HepG2 (cell line): Measurements from ENCODE around the gene GCHFR. TPM values are rescaled to one million over a fixed set of nuclear protein-coding genes. Genes with fewer than 3 reads are reported as not detected.

ENCODE experiments used
- ARNTL ChIP-seq: sonication (generic); formaldehyde crosslinking; IDR thresholded peaks from 2 replicates; pipeline ENCODE4 v1.4.0; 2020; ENCODE audit warnings: mild to moderate bottlenecking, missing genetic modification reagents
- CSRNP2 ChIP-seq: sonication (generic); formaldehyde crosslinking; conservative IDR thresholded peaks from 2 replicates; pipeline ENCODE4 v1.8.0; 2022; ENCODE audit warnings: low read depth, missing genetic modification reagents
- E2F2 ChIP-seq: sonication (generic); formaldehyde crosslinking; IDR thresholded peaks from 2 replicates; pipeline ENCODE4 v1.4.0; 2020; ENCODE audit warnings: missing genetic modification reagents, borderline replicate concordance
- NFRKB ChIP-seq: fragments of 450-650 bp; IDR thresholded peaks from 2 replicates; pipeline ENCODE4 v1.6.1; 2017
- TEAD2 ChIP-seq: sonication (generic); formaldehyde crosslinking; IDR thresholded peaks from 2 replicates; pipeline ENCODE4 v1.9.0; 2021; ENCODE audit warnings: missing genetic modification reagents
- ZNF138 ChIP-seq: sonication (generic); formaldehyde crosslinking; IDR thresholded peaks from 2 replicates; pipeline ENCODE4 v1.5.0; 2020; ENCODE audit warnings: mild to moderate bottlenecking, low read depth, missing genetic modification reagents
- ZNF431 ChIP-seq: sonication (generic); formaldehyde crosslinking; IDR thresholded peaks from 2 replicates; pipeline ENCODE4 v1.9.0; 2022; ENCODE audit warnings: missing genetic modification reagents, low read depth, mild to moderate bottlenecking, borderline replicate concordance
- ZNF609 ChIP-seq: sonication (generic); formaldehyde crosslinking; IDR thresholded peaks from 2 replicates; pipeline ENCODE4 v1.4.0; 2020; ENCODE audit warnings: mild to moderate bottlenecking, missing genetic modification reagents, borderline replicate concordance
- ZNF646 ChIP-seq: sonication (generic); formaldehyde crosslinking; IDR thresholded peaks from 2 replicates; pipeline ENCODE4 v1.9.0; 2021; ENCODE audit warnings: mild to moderate bottlenecking, missing genetic modification reagents
- polyA plus RNA-seq, 8 experiments: library from polyadenylated mRNA; depleted of rRNA in 3 of 8; stranded (reverse) in 7 of 8; unstranded in 1 of 8; fragments of >200 nt; fragmentation: Illumina TruSeq in 4 of 8; extraction: Trizol in 4 of 8; gene quantifications; 2 replicates each; pipeline versions ENCODE4 v1.2.1 to v1.2.3, GENCODE V29; 2011 to 2016; ENCODE audit warnings: low read depth in 4 of 8, missing spikeins in 1 of 8, mixed read lengths in 1 of 8; ENCODE audit not compliant: insufficient read depth in 1 of 8
- total RNA-seq, 5 experiments: library from RNA; depleted of rRNA; stranded (reverse); fragments of >200 nt; fragmentation: Illumina TruSeq; extraction: Trizol; gene quantifications; 2 replicates each; pipeline ENCODE4 v1.2.3, GENCODE V29; 2016; ENCODE audit warnings: low read depth in 1 of 5

GCHFR gene
- total and polyA plus RNA-seq, 2 of the 13 experiments (the other 11 are each of a cell fraction or from before 2014, with no cell fraction given), result 51.5 to 92.4 TPM

GRCh38 chr15:40754883-40755811 lies 8.7 kb upstream of the GCHFR start, which contains the start of gene RMDN3 (continued):
- TF ChIP-seq NFRKB, result no peak
- TF ChIP-seq CSRNP2 (CRISPR knock-in tag), result no peak
- no peak; the same call in 1 of the 2 replicates for TF ChIP-seq E2F2 (CRISPR knock-in tag)
- no peak for TF ChIP-seq TEAD2 (CRISPR knock-in tag)
- TF ChIP-seq ZNF646 (CRISPR knock-in tag), result no peak
- no peak for TF ChIP-seq ZNF138
- 0 out of 2 replicates have a peak, but pooled peaks have one; percentile 45 for TF ChIP-seq ARNTL (CRISPR knock-in tag)
- TF ChIP-seq ZNF609, result 0 out of 2 replicates have a peak, but pooled peaks have one; percentile 52
- TF ChIP-seq ZNF431 (CRISPR knock-in tag), result no peak
